Activated CD8-positive, alpha-beta memory T cell treated with anti-CD3 and anti-CD28 coated beads for 24 hours (primary cell): ENCODE measurements around the gene TNP2.

Experiments
- DNase-seq: peaks from one replicate; pipeline ENCODE4 v3.0.0-alpha.2; 2020

The TNP2 gene

DNA sequence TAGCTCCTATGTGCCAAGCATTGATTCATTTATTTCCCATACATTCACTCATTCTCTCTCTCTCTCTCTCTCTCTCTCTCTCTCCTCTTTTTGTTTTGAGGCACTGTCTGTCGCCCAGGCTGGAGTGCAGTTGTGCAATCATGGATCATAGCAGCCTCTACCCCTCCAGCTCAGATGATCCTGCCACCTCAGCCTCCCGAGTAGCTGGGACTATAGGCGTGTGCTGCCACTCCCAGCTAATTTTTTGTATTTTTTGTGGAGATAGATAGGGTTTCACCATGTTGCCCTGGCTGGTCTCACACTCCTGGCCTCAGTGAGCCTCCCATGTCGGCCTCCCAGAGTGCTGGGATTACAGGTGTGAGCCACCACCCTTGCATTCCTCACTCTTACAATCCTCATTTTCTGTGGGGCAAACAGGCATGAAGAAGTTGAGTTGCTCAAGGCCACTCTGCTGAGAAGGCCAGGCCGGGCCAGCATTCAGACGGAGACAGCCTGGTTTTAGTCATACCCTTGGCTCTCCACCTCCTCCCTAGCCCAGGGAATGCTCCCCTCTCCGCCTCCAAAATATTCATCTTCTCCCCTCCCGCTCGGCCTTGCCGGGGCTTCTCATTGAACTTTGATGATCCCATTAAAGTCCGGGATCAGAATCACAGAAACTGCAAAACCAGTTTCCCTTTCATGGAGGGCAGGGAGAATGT, 7.9 kb upstream of the TNP2 start:
- DNase-seq = no peak

- no peak for DNase-seq
Observed at GRCh38 chr16:11276143-11276895, 7.2 kb upstream of the TNP2 start, which contains the start of gene PRM2. TSS of gene PRM2 (minus strand) at chr16:11276480. CDS start at chr16:11276370, 110 bp downstream.

GRCh38 chr16:11274964-11275363, 5.8 kb upstream of the TNP2 start:
- no peak for DNase-seq

DNA sequence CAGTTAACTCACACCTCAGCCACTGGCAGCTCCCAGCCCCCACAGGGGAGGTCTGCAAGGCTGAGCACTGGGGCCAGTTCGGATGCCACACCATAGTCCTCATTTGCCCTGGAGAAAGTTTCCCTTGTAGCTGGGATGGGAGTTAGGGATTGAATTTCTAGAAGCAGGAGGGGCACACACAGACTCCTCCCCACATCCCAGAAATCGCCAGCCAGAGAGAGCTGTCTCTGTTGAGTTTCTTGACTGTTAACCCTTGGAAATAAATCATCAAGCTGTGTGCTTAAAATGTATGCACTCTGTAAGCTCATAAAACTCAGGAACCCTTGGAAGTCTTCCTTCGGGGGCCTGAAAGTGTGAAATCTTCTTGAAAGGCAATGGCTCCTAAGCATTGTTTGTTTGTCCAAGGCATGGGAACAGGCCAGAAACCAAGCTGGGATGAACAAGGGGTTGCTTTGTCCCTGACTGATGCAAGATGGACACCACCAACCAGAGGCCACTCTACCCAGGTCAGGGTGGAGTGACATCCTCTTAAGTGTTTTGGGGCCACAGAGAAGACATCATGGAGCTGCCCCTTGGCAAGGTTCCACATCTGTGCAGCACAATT, 4.7 kb upstream of the TNP2 start:
- no peak for DNase-seq

DNA sequence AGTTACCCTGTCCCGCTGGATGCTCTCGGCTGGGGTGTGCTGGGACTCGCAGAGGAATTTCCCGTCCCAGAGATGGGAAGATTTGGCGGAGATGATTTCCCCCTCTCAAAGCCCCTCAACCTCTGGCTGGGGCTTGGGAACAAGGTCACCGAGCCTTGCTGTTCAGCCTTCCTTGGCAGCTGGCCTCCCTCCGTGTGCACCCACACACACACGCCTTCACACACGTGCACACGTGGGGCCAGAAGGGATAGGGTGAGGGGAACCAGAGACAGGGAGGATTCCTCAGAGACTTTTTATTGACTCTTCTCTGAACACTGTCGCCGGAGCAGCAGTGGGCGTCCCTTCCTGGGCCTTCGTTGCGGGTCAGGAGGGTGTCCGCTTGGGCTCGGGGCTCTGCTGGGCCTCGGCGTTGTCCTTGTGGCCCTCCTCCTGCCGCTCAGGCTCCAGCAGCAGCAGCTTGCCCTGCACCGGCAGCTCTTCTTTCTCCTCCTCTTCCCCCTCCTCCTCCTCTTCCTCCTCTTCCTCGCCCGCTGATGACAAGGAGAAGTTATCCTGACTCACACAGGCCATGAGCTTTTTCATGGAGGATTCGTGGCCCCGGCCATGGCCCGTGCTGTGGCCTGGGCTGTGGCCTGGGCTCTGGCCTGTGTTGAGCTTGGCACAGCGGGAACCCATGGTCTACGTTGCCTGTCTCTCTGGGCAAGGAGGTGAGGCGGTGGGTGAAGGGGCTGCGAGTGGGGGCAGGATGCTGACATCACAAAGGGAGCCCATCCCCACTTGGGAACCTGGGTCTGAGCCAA, 4.0 kb upstream of the TNP2 start, which contains the start of gene PRM3:
Gene PRM3, minus strand, starts transcription at position 709 of the 800 bp plus-strand sequence. Its CDS starts 34 bp downstream, at position 675.
- DNase-seq = no peak

DNA sequence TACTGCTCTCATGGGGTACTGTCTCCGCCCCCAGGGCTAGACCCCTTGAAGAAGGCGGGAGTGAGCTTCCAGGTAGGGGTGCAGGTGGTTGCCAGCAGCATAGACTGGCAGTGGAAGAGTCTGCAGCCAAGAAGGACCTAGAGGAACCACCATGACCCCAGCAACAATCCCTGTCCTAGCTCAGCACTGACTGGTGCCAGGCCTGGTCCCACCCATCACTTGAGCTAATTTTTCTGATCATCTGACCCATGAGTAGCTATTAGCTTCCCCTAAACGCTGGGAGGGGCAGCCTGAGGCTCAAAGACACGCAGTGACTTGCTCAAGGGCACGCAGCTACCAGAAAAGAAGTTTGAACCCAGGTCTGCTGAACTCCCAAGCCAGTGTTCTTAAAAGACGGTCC, 3.4 kb upstream of the TNP2 start:
- no peak for DNase-seq

GRCh38 chr16:11271610-11272009, 2.5 kb upstream of the TNP2 start:
- DNase-seq = no peak

- no peak for DNase-seq
Observed at GRCh38 chr16:11270602-11271162, 1.6 kb upstream of the TNP2 start.

GRCh38 chr16:11265124-11265523, 4.0 kb downstream of the TNP2 start:
- DNase-seq = no peak

- no peak for DNase-seq
Observed at GRCh38 chr16:11264155-11264832, 4.8 kb downstream of the TNP2 start.

- peak; percentile 78 for DNase-seq
Observed at GRCh38 chr16:11263737-11264136, 5.4 kb downstream of the TNP2 start.

DNA sequence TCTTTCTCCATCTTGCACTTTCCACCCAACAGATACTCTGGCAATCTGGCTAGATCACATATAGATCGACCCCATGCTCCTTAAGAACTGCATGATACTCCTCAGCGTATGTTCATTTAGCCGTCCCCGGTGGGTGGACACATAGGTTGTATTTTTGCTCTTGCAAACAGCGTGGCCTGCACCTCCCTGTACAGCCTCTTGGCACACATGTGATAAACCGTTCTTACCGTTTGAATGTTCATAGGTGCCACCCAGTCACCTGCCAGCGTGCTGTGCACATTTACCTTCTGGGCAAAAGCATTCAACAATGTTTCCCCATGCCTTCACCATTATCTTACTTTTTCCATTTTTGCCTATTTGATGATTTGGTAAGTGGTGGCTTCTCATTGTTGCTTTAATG, 6.2 kb downstream of the TNP2 start:
- DNase-seq = no peak

- no peak for DNase-seq
Observed at GRCh38 chr16:11260596-11260966, 8.5 kb downstream of the TNP2 start.

- no peak for DNase-seq
Observed at GRCh38 chr16:11259655-11260595, 9.2 kb downstream of the TNP2 start.

DNA sequence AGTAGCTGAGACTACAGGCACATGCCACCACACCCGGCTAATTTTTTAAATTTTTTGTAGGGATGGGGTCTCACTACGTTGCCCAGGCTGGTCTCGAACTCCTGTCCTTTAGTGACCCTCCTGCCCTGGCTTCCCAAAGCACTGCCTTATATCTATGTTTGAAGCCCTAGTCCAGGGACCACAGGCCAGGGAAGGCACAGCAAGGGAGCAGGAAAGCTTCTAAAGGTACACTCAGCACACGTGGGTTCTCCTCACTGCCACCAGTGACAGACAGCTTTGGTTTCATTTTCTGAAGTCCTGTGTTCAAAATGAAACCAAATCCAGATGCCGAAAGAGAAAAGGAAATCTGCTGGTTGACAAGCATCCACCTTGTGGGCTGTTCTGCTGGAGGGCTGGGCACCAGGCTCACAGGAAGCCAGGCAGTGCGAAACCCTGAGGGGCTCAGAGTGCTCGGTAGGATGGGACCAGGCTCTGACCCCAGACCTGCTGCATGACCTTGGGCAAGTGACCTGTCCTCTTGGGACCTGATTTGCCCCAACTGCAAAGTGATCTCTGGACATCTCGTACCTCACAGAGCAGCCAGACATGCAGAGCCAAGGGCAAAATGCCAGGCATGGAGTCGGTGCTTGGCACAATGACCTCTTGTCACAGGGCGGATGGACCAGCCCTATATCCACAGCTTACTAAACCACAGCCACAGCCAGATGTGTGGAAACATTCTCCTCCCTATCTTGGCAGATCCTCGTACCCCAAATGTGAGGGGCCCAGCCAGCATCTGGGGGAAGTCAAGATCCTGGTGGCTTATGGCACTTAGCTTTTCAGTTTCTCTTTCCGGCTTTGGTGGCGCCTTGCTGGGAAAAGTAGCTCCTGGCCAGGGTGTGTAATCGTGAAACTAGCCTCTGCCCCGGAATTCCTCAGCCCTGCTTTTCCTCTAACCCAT, 10.3 kb downstream of the TNP2 start:
- peak; percentile 75 for DNase-seq

DNA sequence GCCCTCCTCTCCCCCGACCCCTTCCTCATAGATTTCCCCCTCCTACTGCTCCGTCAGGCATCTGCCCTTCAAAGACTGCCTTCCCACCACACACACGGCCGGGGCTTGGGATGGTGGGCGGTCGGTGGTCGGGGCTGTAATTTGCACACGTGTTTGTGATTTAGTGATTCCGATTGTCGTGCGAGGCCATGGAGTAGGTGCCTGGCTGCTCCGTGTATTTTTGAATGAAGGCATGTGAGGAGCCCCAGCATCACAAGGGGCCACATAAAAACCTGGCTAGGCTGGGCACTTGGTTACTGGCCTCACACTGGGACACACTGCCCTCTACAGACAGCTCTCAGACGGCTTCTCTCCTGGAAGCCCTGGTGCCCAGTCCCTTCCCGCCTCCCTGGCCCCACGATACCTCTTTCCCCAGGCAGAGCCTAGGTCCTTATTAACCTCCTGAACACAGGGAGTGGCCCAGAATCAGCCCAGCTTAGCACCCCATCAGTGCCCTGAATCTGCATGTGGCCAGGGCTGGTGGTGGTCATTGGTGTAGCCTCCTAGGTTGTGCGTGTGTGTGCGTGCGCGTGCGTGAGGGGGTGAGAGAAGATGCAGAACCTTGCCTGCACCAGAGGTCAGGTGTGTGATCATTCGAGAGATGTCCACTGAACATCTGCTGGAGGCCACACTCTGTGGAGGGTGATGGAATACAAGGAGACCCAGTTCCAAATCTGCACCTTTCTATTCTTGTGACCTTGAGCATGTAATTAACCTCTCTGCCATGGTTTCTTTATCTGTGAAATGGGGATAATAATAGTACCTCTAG, 11.8 kb downstream of the TNP2 start:
- DNase-seq = peak; percentile 80

DNA sequence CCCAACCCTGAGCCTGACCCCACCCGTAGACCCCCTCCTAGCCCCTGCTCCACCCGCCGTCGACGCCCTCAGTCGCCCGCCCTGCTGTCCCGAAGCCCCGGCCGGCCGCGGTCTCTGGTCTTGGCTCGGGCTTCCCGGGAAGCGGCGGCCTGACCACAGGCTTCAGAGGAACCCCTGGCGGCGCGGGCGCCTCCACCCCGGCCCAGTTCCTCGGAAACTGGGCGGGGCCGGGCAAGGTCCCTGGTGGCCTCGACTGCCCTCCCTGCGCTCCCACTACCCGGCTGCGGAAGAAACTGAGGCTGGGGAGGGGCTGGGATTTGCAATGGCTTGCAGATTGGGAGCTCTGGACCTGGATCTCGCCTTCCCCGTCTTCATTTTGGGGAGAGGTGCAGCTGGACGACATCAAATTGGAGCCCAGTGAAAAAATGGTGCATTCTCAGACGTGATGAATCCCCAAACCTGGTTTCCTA, 12.4 kb downstream of the TNP2 start:
- DNase-seq = peak; percentile 80
